Esophagus squamous epithelium (tissue), 4 donors: ENCODE data around the gene TDRD9.

ENCODE experiments used
- POLR2A ChIP-seq, 4 donors: fragments of 450-650 bp; IDR thresholded peaks; one replicate each; pipeline ENCODE4 v1.6.1; 2017; ENCODE audit warnings: antibody characterized with exemption in 4 of 4, mild to moderate bottlenecking in 4 of 4, moderate library complexity in 3 of 4
- TF ChIP-seq, protein P1 (sequence below), 6 experiments: fragments of 450-650 bp in 4 of 6; fragments of 200-600 bp in 2 of 6; sonication (generic) in 2 of 6; IDR thresholded peaks; one replicate each; pipeline ENCODE4 v1.5.1; 2016 to 2019; ENCODE audit warnings: antibody characterized with exemption in 6 of 6, mild to moderate bottlenecking in 4 of 6, moderate library complexity in 4 of 6

DNA sequence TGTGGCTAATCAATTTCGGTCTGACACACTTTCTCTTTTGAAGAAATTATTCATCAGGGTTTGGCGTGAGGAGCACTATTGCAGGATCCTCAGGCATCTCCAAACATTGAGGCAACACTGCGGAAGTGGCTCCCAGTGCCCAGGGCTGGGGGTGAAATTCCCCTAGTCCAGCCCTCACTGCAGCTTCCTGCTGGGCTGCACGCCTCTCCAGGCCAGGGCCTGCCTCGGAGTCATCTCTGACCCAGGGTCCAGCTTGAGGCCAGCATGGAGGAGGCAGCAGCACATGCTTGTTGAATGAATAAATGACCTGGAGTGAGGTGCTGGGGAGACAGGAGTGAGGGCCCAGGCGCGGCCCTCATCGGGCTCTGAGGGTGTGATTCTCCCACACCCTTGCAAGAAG, 36.0 kb upstream of the TDRD9 start:
- TF ChIP-seq, protein P1, sequence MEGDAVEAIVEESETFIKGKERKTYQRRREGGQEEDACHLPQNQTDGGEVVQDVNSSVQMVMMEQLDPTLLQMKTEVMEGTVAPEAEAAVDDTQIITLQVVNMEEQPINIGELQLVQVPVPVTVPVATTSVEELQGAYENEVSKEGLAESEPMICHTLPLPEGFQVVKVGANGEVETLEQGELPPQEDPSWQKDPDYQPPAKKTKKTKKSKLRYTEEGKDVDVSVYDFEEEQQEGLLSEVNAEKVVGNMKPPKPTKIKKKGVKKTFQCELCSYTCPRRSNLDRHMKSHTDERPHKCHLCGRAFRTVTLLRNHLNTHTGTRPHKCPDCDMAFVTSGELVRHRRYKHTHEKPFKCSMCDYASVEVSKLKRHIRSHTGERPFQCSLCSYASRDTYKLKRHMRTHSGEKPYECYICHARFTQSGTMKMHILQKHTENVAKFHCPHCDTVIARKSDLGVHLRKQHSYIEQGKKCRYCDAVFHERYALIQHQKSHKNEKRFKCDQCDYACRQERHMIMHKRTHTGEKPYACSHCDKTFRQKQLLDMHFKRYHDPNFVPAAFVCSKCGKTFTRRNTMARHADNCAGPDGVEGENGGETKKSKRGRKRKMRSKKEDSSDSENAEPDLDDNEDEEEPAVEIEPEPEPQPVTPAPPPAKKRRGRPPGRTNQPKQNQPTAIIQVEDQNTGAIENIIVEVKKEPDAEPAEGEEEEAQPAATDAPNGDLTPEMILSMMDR (IDR thresholded peaks at IDR 0.05) = no peak
- no peak for TF ChIP-seq POLR2A (IDR thresholded peaks at IDR 0.05)
